H1 (cell line): ENCODE data around the gene CLINT1. TPM values are rescaled to one million over a fixed set of nuclear protein-coding genes. Genes with fewer than 3 reads are reported as not detected.
"Not testable (repeated sequence)": the region's sequence is repeated elsewhere in the genome, so short reads cannot be mapped to it uniquely, and the experiment has no call there.

Source experiments
- CTCF ChIA-PET: fragments of 300-600 bp; sonication (Branson Sonifier 250); formaldehyde crosslinking; loops from one replicate; lab custom pipeline; 2021; ENCODE audit not compliant: partially characterized antibody; lab: Charles Lee
- POLR2A ChIA-PET: fragments of 300-600 bp; sonication (Branson Sonifier 250); formaldehyde crosslinking; loops from one replicate; lab custom pipeline; 2021; ENCODE audit warnings: inconsistent platforms; ENCODE audit not compliant: partially characterized antibody; lab: Charles Lee
- DNase-seq, 2 experiments: peaks; one replicate each; pipeline versions ENCODE4 v3.0.0 to v3.0.0-alpha.2; 2010 to 2022; ENCODE audit warnings: low spot score in 2 of 2, low read depth in 1 of 2, mixed read lengths in 1 of 2
- FAIRE-seq: peaks from 2 replicates; lab custom pipeline; 2011; peaks lifted over from hg19 to GRCh38; lab: Jason Lieb, UNC
- H2AFZ ChIP-seq: 2 replicates; pipeline ENCODE4 v1.8.1; 2012; ENCODE audit warnings: low read length, inconsistent platforms
- H2AK5ac ChIP-seq: 2 replicates; pipeline ENCODE4 v1.6.1; 2013; ENCODE audit warnings: low read depth, low read length
- H2BK120ac ChIP-seq: replicated peaks from 2 replicates; pipeline ENCODE3; 2013; ENCODE audit warnings: low read depth, low read length, inconsistent platforms
- H2BK12ac ChIP-seq: 2 replicates; pipeline ENCODE4 v1.6.1; 2013; ENCODE audit warnings: low read depth, low read length
- H2BK15ac ChIP-seq: 2 replicates; pipeline ENCODE4 v1.6.1; 2013; ENCODE audit warnings: low read length
- H2BK20ac ChIP-seq: 2 replicates; pipeline ENCODE4 v1.6.1; 2013; ENCODE audit warnings: low read length
- H2BK5ac ChIP-seq: 2 replicates; pipeline ENCODE4 v1.6.1; 2013; ENCODE audit warnings: low read depth, low read length
- H3K14ac ChIP-seq: 2 replicates; pipeline ENCODE4 v1.6.1; 2013; ENCODE audit warnings: inconsistent platforms; ENCODE audit not compliant: insufficient read length
- H3K18ac ChIP-seq: 2 replicates; pipeline ENCODE4 v1.6.1; 2013; ENCODE audit warnings: low read length; ENCODE audit errors: extremely low read depth
- H3K23ac ChIP-seq: 2 replicates; pipeline ENCODE4 v1.6.1; 2013; ENCODE audit warnings: inconsistent platforms; ENCODE audit not compliant: insufficient read length
- H3K23me2 ChIP-seq: 2 replicates; pipeline ENCODE4 v1.6.1; 2013; ENCODE audit warnings: low read depth, low read length
- H3K27ac ChIP-seq: 2 replicates; pipeline ENCODE4 v1.6.1; 2011; ENCODE audit warnings: low read depth, low read length, inconsistent platforms
- H3K27me3 ChIP-seq, 4 experiments: replicated peaks in 1 of 4; 1 replicate in 1 of 4; 2 replicates in 3 of 4; pipeline versions ENCODE4 v1.6.1 to v1.8.1; 2011 to 2013; ENCODE audit warnings: low read length in 3 of 4, mild to moderate bottlenecking in 3 of 4, inconsistent platforms in 2 of 4, mixed read lengths in 2 of 4, moderate library complexity in 1 of 4; ENCODE audit not compliant: control insufficient read depth in 3 of 4, insufficient read depth in 3 of 4; ENCODE audit errors: extremely low read depth in 1 of 4
- H3K36me3 ChIP-seq, 4 experiments: 2 replicates each; pipeline versions ENCODE4 v1.6.1 to v1.8.1; 2011 to 2013; ENCODE audit warnings: mild to moderate bottlenecking in 4 of 4, low read length in 3 of 4, moderate library complexity in 2 of 4, control low read depth in 1 of 4, inconsistent platforms in 1 of 4; ENCODE audit not compliant: insufficient read depth in 4 of 4, control insufficient read depth in 2 of 4
- H3K4ac ChIP-seq: replicated peaks from 2 replicates; pipeline ENCODE3; 2013; ENCODE audit warnings: low read length, low read depth, mixed read lengths, inconsistent platforms; ENCODE audit not compliant: insufficient read length
- H3K4me1 ChIP-seq, 4 experiments: replicated peaks in 1 of 4; 1 replicate in 1 of 4; 2 replicates in 3 of 4; pipeline versions ENCODE4 v1.6.1 to v1.8.1; 2011 to 2013; ENCODE audit warnings: low read length in 3 of 4, inconsistent platforms in 2 of 4, mixed read lengths in 1 of 4; ENCODE audit not compliant: insufficient read depth in 4 of 4, control insufficient read depth in 3 of 4
- H3K4me2 ChIP-seq, 2 experiments: 2 replicates each; pipeline versions ENCODE4 v1.6.1 to v1.8.1; 2011 to 2013; ENCODE audit warnings: low read depth in 2 of 2, low read length in 2 of 2, control low read depth in 1 of 2, inconsistent platforms in 1 of 2, mild to moderate bottlenecking in 1 of 2; ENCODE audit not compliant: insufficient read depth in 1 of 2
- H3K4me3 ChIP-seq, 4 experiments: fragments of 200-600, 300-600 bp in 1 of 4; sonication (generic), shearing (Covaris generic), sonication (Bioruptor Twin) in 1 of 4; 2 replicates each; pipeline versions ENCODE4 v1.5.1 to v1.8.1; 2011 to 2016; ENCODE audit warnings: low read length in 4 of 4, low read depth in 3 of 4, control low read depth in 2 of 4, inconsistent platforms in 2 of 4, mild to moderate bottlenecking in 2 of 4, mixed read lengths in 1 of 4, moderate library complexity in 1 of 4; ENCODE audit not compliant: insufficient read depth in 2 of 4; ENCODE audit errors: extremely low read depth in 1 of 4
- H3K56ac ChIP-seq: replicated peaks from 2 replicates; pipeline ENCODE3; 2013; ENCODE audit warnings: low read depth, mild to moderate bottlenecking, mixed read lengths, low read length, inconsistent platforms; ENCODE audit not compliant: insufficient read length
- H3K79me1 ChIP-seq: 2 replicates; pipeline ENCODE4 v1.6.1; 2013; ENCODE audit warnings: low read depth, low read length, control low read depth
- H3K79me2 ChIP-seq, 2 experiments: 2 replicates each; pipeline versions ENCODE4 v1.6.1 to v1.8.1; 2012 to 2013; ENCODE audit warnings: low read length in 2 of 2, mild to moderate bottlenecking in 2 of 2, inconsistent platforms in 1 of 2; ENCODE audit not compliant: insufficient read depth in 2 of 2, control insufficient read depth in 1 of 2
- H3K9ac ChIP-seq, 4 experiments: replicated peaks in 1 of 4; 1 replicate in 1 of 4; 2 replicates in 3 of 4; pipeline versions ENCODE4 v1.6.1 to v1.8.1; 2011 to 2013; ENCODE audit warnings: low read depth in 3 of 4, low read length in 3 of 4, control low read depth in 2 of 4, mild to moderate bottlenecking in 2 of 4, moderate library complexity in 2 of 4, inconsistent platforms in 1 of 4; ENCODE audit errors: extremely low read depth in 1 of 4
- H3K9me3 ChIP-seq, 2 experiments: 2 replicates each; pipeline versions ENCODE4 v1.6.1 to v1.8.1; 2012 to 2013; ENCODE audit warnings: mild to moderate bottlenecking in 2 of 2, moderate library complexity in 2 of 2, control low read depth in 1 of 2, inconsistent platforms in 1 of 2, low read depth in 1 of 2, low read length in 1 of 2, mixed read lengths in 1 of 2; ENCODE audit not compliant: insufficient read depth in 2 of 2
- H4K20me1 ChIP-seq, 2 experiments: replicated peaks in 1 of 2; 2 replicates each; pipeline versions ENCODE3 to v1.8.1; 2011 to 2013; ENCODE audit warnings: inconsistent platforms in 2 of 2, low read length in 2 of 2, mild to moderate bottlenecking in 1 of 2; ENCODE audit not compliant: insufficient read depth in 2 of 2, control insufficient read depth in 1 of 2
- H4K5ac ChIP-seq: 2 replicates; pipeline ENCODE4 v1.6.1; 2013; ENCODE audit warnings: low read length, low read depth, mixed read lengths, inconsistent platforms; ENCODE audit not compliant: insufficient read length
- H4K8ac ChIP-seq: 2 replicates; pipeline ENCODE4 v1.8.0; 2013; ENCODE audit warnings: mild to moderate bottlenecking, moderate library complexity, low read length, inconsistent platforms; ENCODE audit not compliant: insufficient read depth; ENCODE audit errors: extremely low read depth
- H4K91ac ChIP-seq: replicated peaks from 2 replicates; pipeline ENCODE3; 2013; ENCODE audit warnings: low read length, mixed read lengths, inconsistent platforms; ENCODE audit not compliant: insufficient read length
- WGBS, 2 experiments: shearing (Covaris generic) in 1 of 2; methylation state at CpG; one replicate each; pipeline versions ENCODE4 v1.1.6 to v1.1.7; 2013 to 2015; ENCODE audit warnings: low lambda C conversion rate in 2 of 2, mixed read lengths in 2 of 2, inconsistent platforms in 1 of 2, low coverage in 1 of 2, missing lambda C conversion rate in 1 of 2; ENCODE audit not compliant: insufficient replicate concordance in 2 of 2, insufficient coverage in 1 of 2, insufficient read length in 1 of 2; ENCODE audit errors: extremely low coverage in 1 of 2, missing lambda C conversion rate in 1 of 2; 5-methylcytosine and 5-hydroxymethylcytosine counted together
- polyA plus RNA-seq, 7 experiments: library from polyadenylated mRNA; depleted of rRNA in 3 of 7; stranded (reverse) in 5 of 7; unstranded in 2 of 7; fragments of >200 nt in 5 of 7; fragments of 200-250 nt in 2 of 7; gene quantifications; 1 replicate in 5 of 7; 2 replicates in 1 of 7; 4 replicates in 1 of 7; pipeline versions ENCODE4 v1.2.1 to v1.2.3, GENCODE V29; 2011 to 2013; ENCODE audit warnings: missing spikeins in 2 of 7, mixed read lengths in 2 of 7
- total RNA-seq: library from RNA; stranded (reverse); fragmentation: NEBNext Ultra II Directional; extraction: Animal tissue kit (Norgen Biotek cat#: 25700); gene quantifications from 2 replicates; pipeline ENCODE4 v1.2.1, GENCODE V29; 2021

CLINT1 gene
- total and polyA plus RNA-seq, 2 of the 8 experiments (the other 6 are each of a cell fraction or from before 2014, with no cell fraction given) = 85.9 to 140 TPM

GRCh38 chr5:157853365-157853764 lies 5.6 kb downstream of the CLINT1 start:
- H2AK5ac ChIP-seq, H3K36me3 ChIP-seq, H3K4me2 ChIP-seq, POLR2A ChIA-PET, H2BK5ac ChIP-seq, H3K14ac ChIP-seq, H3K9ac ChIP-seq, H3K79me1 ChIP-seq, H4K5ac ChIP-seq, H3K4ac ChIP-seq, H2AFZ ChIP-seq, H3K18ac ChIP-seq, H4K91ac ChIP-seq, H2BK20ac ChIP-seq, H2BK12ac ChIP-seq, H3K56ac ChIP-seq, H4K8ac ChIP-seq, H3K4me3 ChIP-seq, H2BK120ac ChIP-seq, H3K23ac ChIP-seq, H3K27ac ChIP-seq, H2BK15ac ChIP-seq, H3K27me3 ChIP-seq, DNase-seq, H3K9me3 ChIP-seq, H3K23me2 ChIP-seq, H3K4me1 ChIP-seq, FAIRE-seq: not testable (repeated sequence)
- WGBS, 2 experiments = 99% methylated on average over 8 of the region's 9 CpGs; no CpG with 5 or more reads in 1 of the 2 experiments
- peaks cover 2 to 13% of the 10 kb centered on the region in 2 experiments for H4K20me1 ChIP-seq
- peaks cover 16 to 97% of the 10 kb centered on the region in 2 experiments for H3K79me2 ChIP-seq
- CTCF ChIA-PET = interaction anchor here (1.4 to 4.1 kb wide), 5 partner anchors 11 to 142 kb away, joined by 4 to 25 read pairs (median 10); no protein-coding TSS in a partner anchor
